Measurements from ENCODE around the gene M1AP. TPM values are rescaled to one million over a fixed set of nuclear protein-coding genes. Genes with fewer than 3 reads are reported as not detected.
A peak's percentile ranks its signal among the peaks of the same experiment; 100 is the strongest.

The M1AP gene
- polyA plus RNA-seq, 1 donor (not counting 4 experiments of a cell fraction or from before 2014, with no cell fraction given): 0.21 TPM

DNA sequence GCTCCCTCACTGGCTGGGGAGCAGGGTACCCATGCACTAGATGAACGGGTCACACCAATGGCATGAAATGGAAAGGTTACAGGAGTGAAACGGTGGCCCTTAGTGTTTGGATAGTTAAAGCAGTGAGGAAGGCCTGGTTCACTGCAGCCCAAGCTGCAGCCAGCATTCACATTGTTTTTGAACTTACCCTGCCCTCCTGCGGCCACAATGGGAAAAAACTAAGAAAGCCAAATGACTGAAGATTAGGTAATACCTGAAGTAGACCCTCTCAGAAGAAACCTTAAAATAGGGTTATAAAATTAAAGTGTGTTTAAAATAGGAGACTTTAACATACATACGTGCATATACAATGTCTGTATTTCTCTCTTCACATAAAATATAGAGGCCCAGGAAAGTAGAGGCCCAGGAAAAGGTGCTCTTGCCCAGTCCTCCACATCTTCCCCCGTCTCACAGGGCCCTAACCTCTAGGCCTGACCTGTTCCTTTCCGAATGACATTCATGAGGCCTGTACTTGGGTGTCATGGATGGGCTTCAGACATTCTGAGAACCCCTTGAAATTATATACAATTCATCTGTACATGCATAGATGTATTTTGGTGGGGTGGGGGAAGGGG, 60.4 kb downstream of the M1AP start:
- Histone ChIP-seq H3K27me3 (ENCODE audit: control insufficient read depth, extremely low read depth, insufficient read depth, low read length) (peaks cover 7% of the 10 kb centered on the region), H3K9me3 (ENCODE audit: control insufficient read depth, low read depth, low read length) (no peaks in the 10 kb centered on the region), H3K4me2 (ENCODE audit: control insufficient read depth, extremely low read depth, insufficient read depth, low read depth, low read length) (no peak overlapping the region), H3K4me3 (ENCODE audit: control insufficient read depth in 2 of 3, extremely low read depth in 1 of 3, insufficient read depth in 2 of 3, low read depth in 1 of 3, low read length in 3 of 3) (no peak overlapping the region), H4K20me1 (ENCODE audit: control insufficient read depth, extremely low read depth, insufficient read depth, low read length) (no peaks in the 10 kb centered on the region), H3K9ac (ENCODE audit: control insufficient read depth, extremely low read depth, insufficient read depth, low read length) (no peak overlapping the region), H3K36me3 (ENCODE audit: control insufficient read depth in 2 of 2, extremely low read depth in 1 of 2, insufficient read depth in 2 of 2, low read length in 2 of 2) (no peaks in the 10 kb centered on the region), H3K79me2 (ENCODE audit: control insufficient read depth, insufficient read depth, low read length) (no peaks in the 10 kb centered on the region), H3K9me1 (ENCODE audit: control insufficient read depth, extremely low read depth, insufficient read depth, low read length) (no peaks in the 10 kb centered on the region), H3K27ac (ENCODE audit: control insufficient read depth, insufficient read depth, low read length) (no peak overlapping the region), H2AFZ (ENCODE audit: control insufficient read depth, low read length) (no peak overlapping the region), H3K4me1 (ENCODE audit: control insufficient read depth, extremely low read depth, insufficient read depth, low read length) (peaks cover 4% of the 10 kb centered on the region)
- no peak for TF ChIP-seq EZH2 (IDR thresholded peaks at IDR 0.05; ENCODE audit: low read length)
- TF ChIP-seq, protein P1, sequence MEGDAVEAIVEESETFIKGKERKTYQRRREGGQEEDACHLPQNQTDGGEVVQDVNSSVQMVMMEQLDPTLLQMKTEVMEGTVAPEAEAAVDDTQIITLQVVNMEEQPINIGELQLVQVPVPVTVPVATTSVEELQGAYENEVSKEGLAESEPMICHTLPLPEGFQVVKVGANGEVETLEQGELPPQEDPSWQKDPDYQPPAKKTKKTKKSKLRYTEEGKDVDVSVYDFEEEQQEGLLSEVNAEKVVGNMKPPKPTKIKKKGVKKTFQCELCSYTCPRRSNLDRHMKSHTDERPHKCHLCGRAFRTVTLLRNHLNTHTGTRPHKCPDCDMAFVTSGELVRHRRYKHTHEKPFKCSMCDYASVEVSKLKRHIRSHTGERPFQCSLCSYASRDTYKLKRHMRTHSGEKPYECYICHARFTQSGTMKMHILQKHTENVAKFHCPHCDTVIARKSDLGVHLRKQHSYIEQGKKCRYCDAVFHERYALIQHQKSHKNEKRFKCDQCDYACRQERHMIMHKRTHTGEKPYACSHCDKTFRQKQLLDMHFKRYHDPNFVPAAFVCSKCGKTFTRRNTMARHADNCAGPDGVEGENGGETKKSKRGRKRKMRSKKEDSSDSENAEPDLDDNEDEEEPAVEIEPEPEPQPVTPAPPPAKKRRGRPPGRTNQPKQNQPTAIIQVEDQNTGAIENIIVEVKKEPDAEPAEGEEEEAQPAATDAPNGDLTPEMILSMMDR (optimal IDR thresholded peaks at IDR 0.05 in 1 of 3, IDR thresholded peaks at IDR 0.05 in 1 of 3, conservative IDR thresholded peaks at IDR 0.05 in 1 of 3; ENCODE audit: extremely low read depth in 1 of 3, insufficient read depth in 2 of 3, low read length in 3 of 3): peak; percentile 61 to 79 (median 68)
- DNase-seq (ENCODE audit: low read depth, low spot score) (no peak), FAIRE-seq (peak; percentile 67)
- dilution Hi-C loops (cut with MboI; ENCODE audit: extremely low pct_ligation_motif_present, low sequenced_read_pairs): no loop called here

- dilution Hi-C loops (cut with MboI; ENCODE audit: extremely low pct_ligation_motif_present, low sequenced_read_pairs): no loop called here
- H3K4me1 ChIP-seq (ENCODE audit: control insufficient read depth, extremely low read depth, insufficient read depth, low read length): peaks cover 4% of the 10 kb centered on the region
- no peaks in the 10 kb centered on the region for H3K9me3 ChIP-seq (ENCODE audit: control insufficient read depth, low read depth, low read length)
- H4K20me1 ChIP-seq (ENCODE audit: control insufficient read depth, extremely low read depth, insufficient read depth, low read length): no peaks in the 10 kb centered on the region
- no peak overlapping the region for H3K4me3 ChIP-seq (ENCODE audit: control insufficient read depth in 2 of 3, extremely low read depth in 1 of 3, insufficient read depth in 2 of 3, low read depth in 1 of 3, low read length in 3 of 3)
- H3K4me2 ChIP-seq (ENCODE audit: control insufficient read depth, extremely low read depth, insufficient read depth, low read depth, low read length): no peak overlapping the region
- no peak for DNase-seq (ENCODE audit: low read depth, low spot score)
- H3K36me3 ChIP-seq (ENCODE audit: control insufficient read depth in 2 of 2, extremely low read depth in 1 of 2, insufficient read depth in 2 of 2, low read length in 2 of 2): no peaks in the 10 kb centered on the region
- no peak for FAIRE-seq
- no peaks in the 10 kb centered on the region for H3K9me1 ChIP-seq (ENCODE audit: control insufficient read depth, extremely low read depth, insufficient read depth, low read length)
- TF ChIP-seq, protein P1 (optimal IDR thresholded peaks at IDR 0.05 in 1 of 3, IDR thresholded peaks at IDR 0.05 in 1 of 3, conservative IDR thresholded peaks at IDR 0.05 in 1 of 3; ENCODE audit: extremely low read depth in 1 of 3, insufficient read depth in 2 of 3, low read length in 3 of 3): no peak
- no peak for TF ChIP-seq EZH2 (IDR thresholded peaks at IDR 0.05; ENCODE audit: low read length)
- no peaks in the 10 kb centered on the region for H3K79me2 ChIP-seq (ENCODE audit: control insufficient read depth, insufficient read depth, low read length)
- no peak overlapping the region for H2AFZ ChIP-seq (ENCODE audit: control insufficient read depth, low read length)
- H3K27ac ChIP-seq (ENCODE audit: control insufficient read depth, insufficient read depth, low read length): no peak overlapping the region
- peaks cover 4% of the 10 kb centered on the region for H3K27me3 ChIP-seq (ENCODE audit: control insufficient read depth, extremely low read depth, insufficient read depth, low read length)
- H3K9ac ChIP-seq (ENCODE audit: control insufficient read depth, extremely low read depth, insufficient read depth, low read length): no peak overlapping the region
Observed at GRCh38 chr2:74585406-74586185, 62.5 kb downstream of the M1AP start.
